Measurements from ENCODE around the gene AFG1L. TPM values are rescaled to one million over a fixed set of nuclear protein-coding genes. Genes with fewer than 3 reads are reported as not detected.

The AFG1L gene
- total and polyA plus RNA-seq, 2 experiments from 2014 or later = 9.4 to 9.7 TPM

- no peaks in the 10 kb centered on the region for H3K79me2 ChIP-seq
- H3K9me3 ChIP-seq (ENCODE audit: low read depth) = no peaks in the 10 kb centered on the region
- TF ChIP-seq EZH2phosphoT487 (IDR thresholded peaks at IDR 0.05; ENCODE audit: low read depth, severe bottlenecking, unreplicated experiment) = no peak
- no peak for TF ChIP-seq CTCF (IDR thresholded peaks at IDR 0.05; ENCODE audit: poor library complexity)
- no peak for TF ChIP-seq EZH2 (IDR thresholded peaks at IDR 0.05; ENCODE audit: borderline replicate concordance)
- H2AFZ ChIP-seq = no peak overlapping the region
- no peak for DNase-seq (ENCODE audit: low spot score)
- no peaks in the 10 kb centered on the region for H3K36me3 ChIP-seq (replicated peaks; ENCODE audit: insufficient read depth, low read depth)
- H3K4me2 ChIP-seq = no peak overlapping the region
- H3K4me1 ChIP-seq (ENCODE audit: insufficient read depth) = no peaks in the 10 kb centered on the region
- H3K9me2 ChIP-seq (replicated peaks; ENCODE audit: insufficient read depth) = no peaks in the 10 kb centered on the region
- H3K27me3 ChIP-seq = no peaks in the 10 kb centered on the region
- no peaks in the 10 kb centered on the region for H4K20me1 ChIP-seq (ENCODE audit: insufficient read depth, poor library complexity, severe bottlenecking)
- no peak overlapping the region for H3K4me3 ChIP-seq
- H3K27ac ChIP-seq = no peak overlapping the region
- 73% methylated on average over 3 of the region's 3 CpGs for WGBS (ENCODE audit: low lambda C conversion rate, missing lambda C conversion rate)
Observed at GRCh38 chr6:108550256-108550655, 255.4 kb downstream of the AFG1L start.

- TF ChIP-seq EZH2 (IDR thresholded peaks at IDR 0.05; ENCODE audit: borderline replicate concordance) (no peak), CTCF (IDR thresholded peaks at IDR 0.05; ENCODE audit: poor library complexity) (no peak), EZH2phosphoT487 (IDR thresholded peaks at IDR 0.05; ENCODE audit: low read depth, severe bottlenecking, unreplicated experiment) (no peak)
- no peaks in the 10 kb centered on the region for H3K27me3 ChIP-seq
- no peaks in the 10 kb centered on the region for H3K9me2 ChIP-seq (replicated peaks; ENCODE audit: insufficient read depth)
- H3K4me1 ChIP-seq (ENCODE audit: insufficient read depth) = peaks cover 11% of the 10 kb centered on the region
- H3K36me3 ChIP-seq (replicated peaks; ENCODE audit: insufficient read depth, low read depth) = no peaks in the 10 kb centered on the region
- H2AFZ ChIP-seq = no peak overlapping the region
- no peaks in the 10 kb centered on the region for H3K9me3 ChIP-seq (ENCODE audit: low read depth)
- no peak overlapping the region for H3K27ac ChIP-seq
- no peak overlapping the region for H3K4me3 ChIP-seq
- no peaks in the 10 kb centered on the region for H4K20me1 ChIP-seq (ENCODE audit: insufficient read depth, poor library complexity, severe bottlenecking)
- DNase-seq (ENCODE audit: low spot score) = no peak
- 87% methylated on average over 7 of the region's 7 CpGs for WGBS (ENCODE audit: low lambda C conversion rate, missing lambda C conversion rate)
- no peaks in the 10 kb centered on the region for H3K79me2 ChIP-seq
- no peak overlapping the region for H3K4me2 ChIP-seq
Observed at GRCh38 chr6:108555399-108556052, 260.7 kb downstream of the AFG1L start.

GRCh38 chr6:108556250-108556649 is 261.4 kb downstream of the AFG1L start:
- H3K79me2 ChIP-seq = no peaks in the 10 kb centered on the region
- H3K36me3 ChIP-seq (replicated peaks; ENCODE audit: insufficient read depth, low read depth) = no peaks in the 10 kb centered on the region
- no peak overlapping the region for H3K4me3 ChIP-seq
- no peaks in the 10 kb centered on the region for H3K9me3 ChIP-seq (ENCODE audit: low read depth)
- no peaks in the 10 kb centered on the region for H4K20me1 ChIP-seq (ENCODE audit: insufficient read depth, poor library complexity, severe bottlenecking)
- H3K4me1 ChIP-seq (ENCODE audit: insufficient read depth) = peaks cover 11% of the 10 kb centered on the region
- no peaks in the 10 kb centered on the region for H3K27me3 ChIP-seq
- peak overlapping the region; percentile 99 for H3K27ac ChIP-seq
- no peak for DNase-seq (ENCODE audit: low spot score)
- H3K4me2 ChIP-seq = peak overlapping the region; percentile 98
- 82% methylated on average over 5 of the region's 5 CpGs for WGBS (ENCODE audit: low lambda C conversion rate, missing lambda C conversion rate)
- no peaks in the 10 kb centered on the region for H3K9me2 ChIP-seq (replicated peaks; ENCODE audit: insufficient read depth)
- H2AFZ ChIP-seq = no peak overlapping the region
- TF ChIP-seq EZH2phosphoT487 (IDR thresholded peaks at IDR 0.05; ENCODE audit: low read depth, severe bottlenecking, unreplicated experiment) (no peak), EZH2 (IDR thresholded peaks at IDR 0.05; ENCODE audit: borderline replicate concordance) (no peak), CTCF (IDR thresholded peaks at IDR 0.05; ENCODE audit: poor library complexity) (no peak)
